GM19455 (cell line): Measurements from ENCODE around the gene SMIM22.

Experiments used
- ATAC-seq: cut with Tn5 transposase; IDR thresholded peaks from one replicate; pipeline ENCODE4 v1.9.1; 2021; ENCODE audit not compliant: unreplicated experiment

The SMIM22 gene

DNA sequence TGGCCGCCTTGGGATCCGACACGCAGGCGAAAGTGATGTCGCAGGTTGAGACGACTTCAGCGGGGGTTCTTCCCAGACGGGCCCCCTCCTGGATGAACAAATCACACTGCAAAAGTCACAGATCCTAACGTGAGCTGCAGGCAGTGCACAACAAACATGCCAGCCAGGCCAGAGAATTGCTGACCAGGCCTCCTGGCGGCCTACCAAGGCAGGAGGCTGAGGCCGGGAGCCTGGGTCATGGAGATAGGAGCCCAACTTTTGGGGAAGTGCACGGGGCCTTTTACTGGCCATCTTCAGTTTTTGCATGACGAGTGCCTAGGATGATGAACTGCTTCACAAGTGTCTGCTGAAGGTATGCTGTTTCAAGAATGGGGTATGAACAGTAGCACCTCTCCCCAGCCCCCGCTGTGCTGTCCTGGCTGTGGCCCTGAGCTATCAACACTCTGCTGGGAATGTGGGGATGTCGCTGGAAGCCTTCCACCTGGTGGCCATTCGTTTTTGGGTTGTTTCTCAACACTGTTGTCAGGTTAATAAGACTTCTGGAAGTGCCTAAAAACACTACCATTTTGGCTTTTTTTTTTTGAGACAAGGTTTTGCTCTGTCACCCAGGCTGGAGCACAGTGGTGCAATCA is 19.5 kb downstream of the SMIM22 start:
- no peak for ATAC-seq

DNA sequence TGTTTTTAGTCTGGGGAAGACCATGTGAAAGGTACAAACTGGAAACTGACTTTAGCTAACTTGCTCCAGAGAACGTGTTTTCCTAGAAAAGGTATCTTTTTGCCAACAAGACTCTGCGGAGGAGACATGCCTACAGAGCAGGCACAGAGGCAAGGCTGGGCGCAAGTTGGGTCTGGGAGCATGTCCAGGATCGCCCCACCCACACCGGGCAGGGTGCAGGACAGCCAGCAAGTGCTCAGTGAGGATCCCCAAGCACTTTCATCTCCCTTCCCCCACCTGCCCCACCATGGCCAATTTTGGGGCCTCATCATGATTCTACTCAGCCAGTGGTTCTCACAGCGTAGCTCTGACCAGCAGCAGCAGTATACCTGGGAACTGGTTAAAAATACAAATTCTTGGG is 25.5 kb downstream of the SMIM22 start:
- no peak for ATAC-seq

DNA sequence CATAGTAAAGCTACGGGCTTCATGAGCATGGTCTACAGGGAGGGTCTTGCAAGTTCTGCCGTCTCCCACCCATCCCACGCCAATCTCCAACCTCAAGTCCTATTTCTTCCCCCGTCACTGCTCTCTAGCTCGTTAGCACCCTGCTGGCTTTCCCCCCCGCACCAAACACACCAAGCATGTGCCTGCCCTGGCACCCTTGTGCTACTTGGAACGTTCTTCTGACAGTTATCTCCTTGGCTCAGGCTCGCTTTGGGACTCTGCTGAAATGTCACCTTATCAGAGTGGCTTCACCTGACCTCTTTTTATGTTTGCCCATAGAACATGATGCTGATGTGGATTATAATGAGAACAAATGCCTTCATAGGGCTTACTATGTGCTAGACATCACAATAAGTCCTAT is 30.0 kb downstream of the SMIM22 start:
- no peak for ATAC-seq

DNA sequence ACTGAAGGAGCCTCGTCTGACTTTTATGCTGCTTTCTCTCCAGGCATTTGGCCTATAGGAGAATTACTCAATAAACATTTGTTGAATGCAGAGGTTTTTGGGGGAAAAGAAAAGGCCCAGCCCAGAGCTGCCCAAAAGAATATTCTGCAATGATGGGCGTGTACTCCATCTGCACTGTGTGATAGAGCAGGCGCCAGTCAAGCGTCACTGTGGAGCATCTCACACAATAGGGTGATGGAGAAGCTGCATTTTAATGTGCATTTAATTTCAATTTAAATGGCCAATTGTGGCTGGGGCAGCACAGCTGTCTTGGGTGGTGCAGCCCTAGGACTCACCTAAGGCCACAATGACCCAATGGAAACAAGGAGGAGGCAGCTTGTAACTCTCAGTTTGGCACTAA is 31.4 kb downstream of the SMIM22 start:
- ATAC-seq, result no peak

DNA sequence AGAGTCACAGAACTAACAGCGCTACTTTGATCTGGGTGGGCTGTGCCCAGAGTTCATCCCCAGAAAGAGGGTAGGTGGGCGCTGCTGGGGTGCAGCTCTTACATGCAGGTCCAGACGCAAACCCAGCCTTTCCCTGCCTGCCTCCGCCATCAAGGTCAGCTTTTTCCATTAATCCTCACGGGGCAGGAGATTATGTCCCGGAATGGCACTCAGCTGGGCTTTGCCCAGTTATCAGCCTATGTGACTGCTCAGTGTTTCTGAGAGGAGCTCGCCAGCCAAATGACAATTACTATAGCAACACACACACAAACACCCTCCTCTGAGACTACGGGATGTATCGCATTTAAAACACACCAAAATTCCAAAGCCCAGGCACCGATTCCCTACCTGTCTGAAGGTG is 31.8 kb downstream of the SMIM22 start:
- ATAC-seq, result no peak

DNA sequence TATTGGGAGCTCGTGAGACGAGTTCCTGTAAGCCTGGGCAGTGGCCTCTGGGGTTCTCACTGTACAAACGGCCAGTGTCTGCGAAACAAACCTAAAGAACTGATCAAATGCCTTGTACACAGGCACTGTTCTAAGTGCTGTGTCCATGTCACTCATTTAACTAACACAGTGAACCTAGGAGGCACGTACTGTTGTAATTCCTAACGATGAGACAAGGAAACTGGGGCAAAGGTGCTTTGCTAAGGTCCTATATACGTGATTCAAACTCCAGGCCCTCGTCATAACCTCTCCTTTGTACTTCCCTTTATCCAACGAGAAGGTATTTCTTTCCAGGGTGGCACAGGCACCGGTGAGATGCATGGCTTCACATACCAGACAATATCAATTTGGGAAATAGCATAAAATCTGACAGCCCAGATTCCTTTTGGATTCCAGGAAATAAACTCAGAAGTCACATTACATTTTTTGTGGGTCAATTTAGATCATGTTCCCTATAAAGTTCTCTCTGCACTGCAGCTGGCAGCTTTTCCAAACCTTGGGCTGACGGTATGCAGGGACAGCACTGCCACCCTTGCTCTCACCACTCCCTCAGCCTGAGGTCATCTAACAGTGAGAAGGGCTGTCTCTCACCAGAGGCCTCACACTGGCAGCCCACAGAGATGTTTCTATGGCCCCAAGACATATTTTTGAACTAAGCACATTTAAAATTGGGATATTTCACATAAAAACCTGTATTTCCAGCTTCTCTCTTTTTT is 33.6 kb downstream of the SMIM22 start:
- no peak for ATAC-seq

DNA sequence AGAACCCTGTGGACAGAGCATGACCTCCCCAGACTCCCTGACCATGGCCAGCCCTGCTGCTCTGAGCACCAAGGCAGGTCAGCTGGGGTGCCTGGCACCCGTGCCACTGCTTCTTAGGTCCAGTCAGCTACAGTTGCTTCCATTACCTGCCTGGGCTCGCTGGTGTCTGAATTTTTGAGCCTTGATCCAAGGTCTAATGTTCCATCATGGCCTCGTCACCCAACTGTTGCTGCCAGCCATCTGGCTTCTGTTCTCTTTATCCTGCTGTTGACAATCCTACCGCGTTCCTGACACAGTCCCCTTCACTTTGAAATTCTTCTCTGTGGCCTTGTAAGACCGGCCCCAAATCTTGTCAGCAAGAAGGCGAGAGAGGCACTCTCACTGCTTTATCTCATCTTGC is 35.2 kb downstream of the SMIM22 start:
- no peak for ATAC-seq

DNA sequence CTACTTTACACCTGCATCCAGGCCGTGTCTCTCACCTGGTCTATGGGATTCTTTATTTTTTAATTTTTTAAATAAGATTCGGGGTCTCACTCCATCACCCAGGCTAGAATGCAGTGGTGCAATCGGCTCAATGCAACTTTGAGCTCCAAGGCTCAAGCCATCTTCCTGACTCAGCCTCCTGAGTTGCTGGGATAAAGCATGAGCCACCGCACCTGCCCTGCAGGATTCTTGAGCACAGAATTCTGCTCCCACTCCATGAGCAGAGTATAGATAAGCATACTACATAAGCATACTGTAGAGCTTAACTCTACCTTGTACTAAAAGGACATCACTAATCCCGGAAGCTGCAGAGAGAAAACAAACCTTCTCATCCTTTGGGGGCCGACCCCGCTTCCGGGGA is 36.4 kb downstream of the SMIM22 start:
- no peak for ATAC-seq

DNA sequence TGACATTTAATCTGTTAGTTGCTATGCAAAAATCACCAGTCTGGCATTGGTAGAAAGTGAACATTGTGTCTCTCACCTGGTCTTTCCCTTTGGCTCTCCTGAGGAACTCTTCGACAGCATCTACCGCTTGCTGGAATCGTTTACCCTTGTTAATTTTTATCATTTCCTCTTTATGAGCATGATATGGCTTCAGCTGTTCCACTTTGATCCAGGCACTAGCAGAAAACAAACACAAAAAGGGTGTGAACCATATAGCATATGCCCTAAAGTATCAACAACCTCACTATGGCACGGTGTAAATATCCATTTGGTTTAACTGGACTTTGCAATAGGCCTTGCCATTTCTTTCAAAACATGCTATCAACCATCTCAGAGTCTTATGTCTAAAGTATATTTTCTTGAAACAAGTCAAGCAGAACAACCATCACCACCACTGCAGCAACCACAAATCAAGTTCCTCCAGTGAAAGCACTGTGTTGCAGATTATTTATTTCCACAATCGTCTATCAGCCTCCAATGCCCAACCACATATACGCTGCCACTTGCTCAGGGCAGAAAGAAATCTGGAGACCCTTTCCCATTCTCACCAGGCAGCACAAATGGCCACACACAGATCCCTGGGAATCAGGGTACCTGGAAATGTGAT is 37.7 kb downstream of the SMIM22 start:
- ATAC-seq, result no peak

DNA sequence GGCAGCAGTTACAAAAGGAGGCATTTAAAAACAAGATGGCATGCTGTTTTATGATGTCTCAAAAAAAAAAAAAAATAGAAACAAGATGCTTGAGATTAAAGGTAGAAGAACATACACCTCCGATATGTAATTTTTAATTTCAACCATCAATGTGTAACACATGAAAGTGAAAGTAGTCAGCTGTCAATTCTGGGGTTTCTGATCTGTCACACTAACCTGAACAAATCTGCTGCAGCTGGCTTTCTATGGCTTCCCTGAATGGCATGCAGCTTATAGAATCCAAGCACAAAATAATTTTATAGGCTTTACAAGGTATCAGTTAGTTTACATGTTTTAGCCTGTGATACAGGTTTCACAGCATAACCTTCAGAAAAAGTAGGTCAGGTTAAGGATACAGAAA is 38.4 kb downstream of the SMIM22 start:
- ATAC-seq, result no peak

DNA sequence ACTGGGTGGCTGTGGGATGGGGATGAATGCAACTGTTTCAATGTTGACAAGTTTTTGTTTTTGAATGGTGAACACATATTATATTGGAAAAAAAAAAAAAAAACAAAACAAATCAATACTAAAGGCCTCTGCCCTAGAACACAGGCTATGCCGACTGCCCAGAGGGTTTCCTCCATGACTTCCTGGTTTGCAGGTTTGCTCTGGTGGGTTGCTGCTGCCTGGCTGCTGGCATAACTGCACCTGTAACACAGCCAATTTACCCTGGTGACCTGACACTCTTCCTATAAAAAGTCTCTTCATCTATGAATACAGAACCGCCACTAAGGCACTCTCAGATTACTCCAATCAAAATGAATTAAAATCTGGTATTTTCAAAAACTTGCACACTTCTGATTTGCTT is 41.6 kb downstream of the SMIM22 start:
- no peak for ATAC-seq

DNA sequence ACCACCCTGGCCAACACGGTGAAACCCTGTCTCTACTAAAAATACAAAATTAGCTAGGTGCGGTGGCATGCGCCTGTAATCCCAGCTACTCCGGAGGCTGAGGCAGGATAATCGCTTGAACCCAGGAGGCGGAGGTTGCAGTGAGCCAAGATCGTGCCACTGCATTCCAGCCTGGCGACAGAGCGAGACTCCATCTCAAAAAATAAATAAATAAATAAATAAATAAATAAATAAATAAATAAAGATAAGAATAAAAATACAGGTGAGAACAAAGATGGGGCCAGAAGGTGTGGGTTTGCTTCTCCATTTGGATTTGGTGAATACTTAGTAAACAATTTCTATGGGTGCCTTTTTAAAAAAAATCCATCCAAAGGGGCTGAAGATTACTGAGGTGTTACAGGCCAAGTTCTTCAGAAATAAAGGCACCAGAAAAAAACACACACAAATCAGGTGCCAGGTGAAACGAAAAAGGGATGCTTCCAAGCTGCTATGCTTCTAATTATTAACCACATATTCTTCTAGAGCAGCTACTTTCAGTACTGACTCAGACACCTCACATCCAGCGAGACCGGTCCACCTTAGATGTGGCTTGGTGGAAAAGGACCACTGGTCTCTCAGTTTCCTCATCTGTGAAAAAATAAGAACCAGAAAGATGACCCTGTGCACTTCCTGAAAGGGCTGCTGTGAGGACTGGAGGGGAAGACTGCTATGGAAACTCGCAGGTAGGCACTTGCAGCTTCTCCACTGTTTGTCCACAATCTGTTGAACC is 42.7 kb downstream of the SMIM22 start:
- ATAC-seq, result no peak

DNA sequence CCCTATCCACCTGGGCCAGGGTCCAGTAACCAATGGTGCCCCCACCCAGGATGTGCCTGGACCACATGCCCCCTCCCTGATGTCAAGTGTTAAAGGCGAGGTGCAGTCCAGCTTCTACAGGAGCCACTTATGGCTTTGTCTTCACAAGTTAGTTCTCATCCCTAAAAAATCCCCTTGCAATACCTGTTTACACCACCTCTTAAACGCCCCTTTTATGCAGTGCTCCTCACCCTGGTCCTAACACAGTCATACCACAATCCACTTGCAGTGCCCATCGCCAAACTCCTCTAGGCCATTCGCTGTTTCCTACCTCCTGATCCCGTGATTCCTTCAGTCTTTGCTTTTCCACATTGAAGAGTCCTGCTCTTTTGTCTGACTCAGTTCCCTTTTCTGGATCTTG is 44.8 kb downstream of the SMIM22 start:
- ATAC-seq, result no peak

DNA sequence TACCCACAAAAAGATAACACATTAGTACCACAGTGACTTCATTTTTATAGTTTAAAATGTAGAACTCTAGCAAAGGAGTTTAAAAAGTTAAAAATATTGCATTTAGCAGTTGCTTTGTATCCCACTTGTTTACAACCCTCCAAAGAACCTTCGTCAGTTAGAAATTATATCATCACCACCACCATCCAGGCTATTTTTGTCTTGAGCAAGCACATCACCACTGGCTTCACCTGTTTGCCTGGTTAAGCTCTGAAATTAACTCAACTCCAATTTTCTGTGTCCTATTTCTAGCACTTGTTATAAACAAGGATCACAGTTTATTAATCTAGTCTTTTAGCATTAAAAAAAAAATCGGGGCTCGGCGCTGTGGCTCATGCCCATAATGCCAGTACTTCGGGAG is 45.8 kb downstream of the SMIM22 start:
- ATAC-seq, result no peak
